HEK293 (cell line): ENCODE measurements around the gene DHX32.

Experiments
- CTCF ChIA-PET: fragments of 350-600 bp; formaldehyde crosslinking; extraction: SDS; loops from one replicate; lab custom pipeline; 2021; ENCODE audit warnings: antibody characterized with exemption; lab: Yijun Ruan, JAX
- POLR2A ChIA-PET: fragments of 300-600 bp; formaldehyde crosslinking; extraction: SDS; loops from one replicate; lab custom pipeline; 2020; ENCODE audit warnings: antibody characterized with exemption, inconsistent platforms; lab: Yijun Ruan, JAX
- H3K27ac ChIP-seq: fragments of 200-500 bp; sonication (Bioruptor generic); 2 replicates; pipeline ENCODE4 v1.5.1; 2014; ENCODE audit warnings: low read depth, low read length, control low read depth, inconsistent platforms; ENCODE audit errors: extremely low read depth
- H3K36me3 ChIP-seq, 2 experiments: fragments of 200-500 bp in 1 of 2; sonication (Bioruptor generic) in 1 of 2; 1 replicate in 1 of 2; 2 replicates in 1 of 2; pipeline ENCODE4 v1.5.1; 2014 to 2017; ENCODE audit warnings: inconsistent platforms in 2 of 2, low read length in 2 of 2; ENCODE audit not compliant: control insufficient read depth in 2 of 2, insufficient read depth in 1 of 2
- H3K4me1 ChIP-seq: fragments of 200-500 bp; sonication (Bioruptor generic); 2 replicates; pipeline ENCODE4 v1.5.1; 2014; ENCODE audit warnings: mild to moderate bottlenecking, low read length, inconsistent platforms; ENCODE audit not compliant: control insufficient read depth, insufficient read depth
- H3K4me3 ChIP-seq: 2 replicates; pipeline ENCODE4 v1.5.1; 2011; ENCODE audit warnings: low read depth, mild to moderate bottlenecking, control low read depth, low read length, moderate library complexity
- H3K9me3 ChIP-seq: fragments of 200-500 bp; sonication (Bioruptor generic); 2 replicates; pipeline ENCODE4 v1.5.1; 2014; ENCODE audit warnings: low read depth, low read length, inconsistent platforms; ENCODE audit not compliant: control insufficient read depth, insufficient read depth
- BCL11B ChIP-seq: fragments of 450-650 bp; formaldehyde crosslinking; IDR thresholded peaks from 2 replicates; pipeline ENCODE4 v1.5.1; 2016; ENCODE audit warnings: low read depth, missing biosample characterization, missing genetic modification characterization
- GLI4 ChIP-seq: fragments of 450-650 bp; formaldehyde crosslinking; IDR thresholded peaks from 2 replicates; pipeline ENCODE4 v1.5.1; 2016; ENCODE audit warnings: missing biosample characterization, missing genetic modification characterization
- HIC1 ChIP-seq: fragments of 450-650 bp; formaldehyde crosslinking; IDR thresholded peaks from 2 replicates; pipeline ENCODE4 v1.5.1; 2016; ENCODE audit warnings: missing biosample characterization, missing genetic modification characterization
- KLF10 ChIP-seq: fragments of 450-650 bp; IDR thresholded peaks from 2 replicates; pipeline ENCODE4 v1.5.1; 2018; ENCODE audit warnings: missing biosample characterization, mild to moderate bottlenecking, missing genetic modification characterization
- REST ChIP-seq: fragments of 450-650 bp; formaldehyde crosslinking; IDR thresholded peaks from 2 replicates; pipeline ENCODE4 v1.5.1; 2016; ENCODE audit warnings: missing biosample characterization, missing genetic modification characterization
- SP3 ChIP-seq: fragments of 450-650 bp; formaldehyde crosslinking; IDR thresholded peaks from 2 replicates; pipeline ENCODE4 v1.5.1; 2016; ENCODE audit warnings: missing biosample characterization, missing genetic modification characterization
- ZBTB49 ChIP-seq: fragments of 450-650 bp; formaldehyde crosslinking; IDR thresholded peaks from 2 replicates; pipeline ENCODE4 v1.5.1; 2016; ENCODE audit warnings: missing biosample characterization, missing genetic modification characterization, low read depth
- ZNF114 ChIP-seq: fragments of 450-650 bp; formaldehyde crosslinking; IDR thresholded peaks from 2 replicates; pipeline ENCODE4 v1.5.0; 2017; ENCODE audit warnings: missing biosample characterization, missing genetic modification characterization
- ZNF184 ChIP-seq: fragments of 450-650 bp; IDR thresholded peaks from 2 replicates; pipeline ENCODE4 v1.5.1; 2018; ENCODE audit warnings: missing biosample characterization, mild to moderate bottlenecking, missing genetic modification characterization
- ZNF280C ChIP-seq: fragments of 450-650 bp; formaldehyde crosslinking; IDR thresholded peaks from 2 replicates; pipeline ENCODE4 v1.5.1; 2016; ENCODE audit warnings: missing biosample characterization, missing genetic modification characterization
- ZNF362 ChIP-seq: fragments of 450-650 bp; formaldehyde crosslinking; IDR thresholded peaks from 2 replicates; pipeline ENCODE4 v1.5.1; 2016; ENCODE audit warnings: missing biosample characterization, missing genetic modification characterization
- ZNF518A ChIP-seq: fragments of 450-650 bp; formaldehyde crosslinking; conservative IDR thresholded peaks from 2 replicates; pipeline ENCODE4 v1.5.1; 2016; ENCODE audit warnings: low read depth, missing biosample characterization, missing genetic modification characterization
- ZNF549 ChIP-seq: fragments of 450-650 bp; IDR thresholded peaks from 2 replicates; pipeline ENCODE4 v1.5.1; 2018; ENCODE audit warnings: missing biosample characterization, missing genetic modification characterization, mild to moderate bottlenecking, inconsistent platforms, moderate library complexity
- ZNF560 ChIP-seq: fragments of 450-650 bp; formaldehyde crosslinking; IDR thresholded peaks from 2 replicates; pipeline ENCODE4 v1.5.1; 2017; ENCODE audit warnings: missing biosample characterization, missing genetic modification characterization, borderline replicate concordance
- ZNF626 ChIP-seq: fragments of 450-650 bp; sonication (Bioruptor Pico); formaldehyde crosslinking; IDR thresholded peaks from 2 replicates; pipeline ENCODE4 v1.5.1; 2018; ENCODE audit warnings: missing biosample characterization, missing genetic modification characterization, inconsistent platforms
- ZNF677 ChIP-seq: fragments of 450-650 bp; IDR thresholded peaks from 2 replicates; pipeline ENCODE4 v1.5.0; 2018; ENCODE audit warnings: missing biosample characterization, mild to moderate bottlenecking, missing genetic modification characterization, moderate library complexity
- ZNF707 ChIP-seq: fragments of 450-650 bp; formaldehyde crosslinking; IDR thresholded peaks from 2 replicates; pipeline ENCODE4 v1.5.1; 2016; ENCODE audit warnings: missing biosample characterization, missing genetic modification characterization
- ZNF747 ChIP-seq: fragments of 450-650 bp; formaldehyde crosslinking; IDR thresholded peaks from 2 replicates; pipeline ENCODE4 v1.5.1; 2016; ENCODE audit warnings: missing biosample characterization, missing genetic modification characterization

Gene DHX32

GRCh38 chr10:125848371-125848770, 32.7 kb downstream of the DHX32 start:
- ChIA-PET POLR2A (no interaction called here), CTCF (no interaction called here)
- Histone ChIP-seq H3K9me3 (no peaks in the 10 kb centered on the region), H3K4me1 (no peaks in the 10 kb centered on the region), H3K27ac (no peak overlapping the region), H3K4me3 (no peak overlapping the region), H3K36me3 (peaks cover 17 to 82% of the 10 kb centered on the region in 2 experiments)
- TF ChIP-seq ZNF560 (tag by site-specific recombination), result no peak

- peaks cover 24 to 79% of the 10 kb centered on the region in 2 experiments for H3K36me3 ChIP-seq
- POLR2A ChIA-PET, result interaction anchor here (1.3 kb wide), 1 partner anchor 24 kb away, joined by 3 read pairs; the partner anchor contains the start of genes BCCIP and UROS
- TF ChIP-seq ZNF677 (tag by site-specific recombination), result no peak
- no peak for TF ChIP-seq HIC1 (tag by site-specific recombination)
- TF ChIP-seq ZNF626 (tag by site-specific recombination), result no peak
- no peak for TF ChIP-seq ZNF549 (tag by site-specific recombination)
- no peak for TF ChIP-seq REST (tag by site-specific recombination)
- TF ChIP-seq ZNF184 (tag by site-specific recombination), result no peak
- no peak for TF ChIP-seq ZNF114 (tag by site-specific recombination)
- TF ChIP-seq ZNF707 (tag by site-specific recombination), result no peak
- TF ChIP-seq ZNF362 (tag by site-specific recombination), result no peak
- no peak for TF ChIP-seq ZNF280C (tag by site-specific recombination)
- TF ChIP-seq BCL11B (tag by site-specific recombination), result no peak
- no peak for TF ChIP-seq GLI4 (tag by site-specific recombination)
- no peak for TF ChIP-seq ZBTB49
- TF ChIP-seq SP3, result no peak
- TF ChIP-seq ZNF747 (tag by site-specific recombination), result no peak
- no peak for TF ChIP-seq ZNF518A
- TF ChIP-seq KLF10, result no peak
These were observed 34.2 kb downstream of the DHX32 start for GRCh38 chr10:125846894-125847293.

More at GRCh38 chr10:125846894-125847293, 34.2 kb downstream of the DHX32 start:
- Histone ChIP-seq H3K9me3 (no peaks in the 10 kb centered on the region), H3K4me1 (no peaks in the 10 kb centered on the region), H3K4me3 (no peak overlapping the region), H3K27ac (no peak overlapping the region)
- CTCF ChIA-PET, result interaction anchor here (0.6 kb wide), 1 partner anchor 1423 kb away, joined by 3 read pairs; no protein-coding TSS in a partner anchor
